ENCODE data around the gene ENKD1. TPM values are rescaled to one million over a fixed set of nuclear protein-coding genes. Genes with fewer than 3 reads are reported as not detected.

Gene ENKD1
- total and polyA plus RNA-seq, 10 of the 15 experiments (the other 5 are each of a cell fraction or from before 2014, with no cell fraction given), result 0.19 to 8.1 (median 2.8) TPM

DNA sequence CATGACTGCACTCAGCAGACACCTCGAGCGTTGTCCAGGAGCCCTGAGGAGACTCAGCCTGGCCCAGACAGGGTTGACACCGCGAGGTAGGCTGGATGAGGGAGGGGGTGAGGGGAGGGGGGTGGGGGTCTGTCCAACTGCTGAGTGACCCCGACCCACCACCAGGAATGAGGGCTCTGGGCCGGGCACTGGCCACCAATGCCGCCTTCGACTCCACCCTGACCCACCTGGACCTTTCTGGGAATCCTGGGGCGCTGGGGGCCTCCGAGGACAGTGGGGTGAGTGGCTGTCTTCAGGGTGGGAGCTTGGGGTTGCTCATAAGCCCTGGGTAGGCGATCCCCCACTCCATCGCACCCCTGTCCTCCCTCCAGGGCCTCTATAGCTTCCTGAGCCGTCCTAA is 18.9 kb downstream of the ENKD1 start (continued):
- TF ChIP-seq GABPA (IDR thresholded peaks at IDR 0.05; ENCODE audit: low read depth) (no peak), BMI1 (IDR thresholded peaks at IDR 0.05; ENCODE audit: borderline replicate concordance) (no peak), NBN (IDR thresholded peaks at IDR 0.05) (no peak), CBX5 (IDR thresholded peaks at IDR 0.05; ENCODE audit: low read depth) (no peak), CHD1 (IDR thresholded peaks at IDR 0.05; ENCODE audit: low read depth, low read length) (no peak)

DNA sequence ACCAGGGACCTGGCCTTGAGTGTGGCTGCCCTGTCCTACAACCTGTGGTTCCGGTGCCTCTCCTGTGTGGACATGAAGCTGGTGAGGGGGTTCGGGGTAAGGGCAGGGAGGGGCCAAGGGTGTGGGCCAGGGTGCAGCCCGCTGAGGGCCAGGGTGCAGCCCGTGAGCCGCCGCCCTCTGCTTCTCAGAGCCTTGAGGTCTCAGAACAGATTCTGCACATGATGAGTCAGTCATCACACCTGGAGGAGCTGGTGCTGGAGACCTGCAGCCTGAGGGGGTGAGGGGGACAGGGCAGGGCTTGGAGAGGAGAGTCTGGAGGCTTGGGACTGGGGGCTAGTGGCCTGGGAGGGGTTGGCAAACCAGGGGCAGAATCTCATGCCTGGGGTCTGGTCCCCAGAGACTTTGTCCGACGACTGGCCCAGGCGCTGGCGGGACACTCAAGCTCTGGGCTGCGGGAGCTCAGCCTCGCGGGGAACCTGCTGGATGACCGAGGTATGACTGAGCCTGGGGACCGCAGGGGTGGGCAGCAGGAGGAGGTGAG is 19.4 kb downstream of the ENKD1 start:
- Histone ChIP-seq H3K4me2 (ENCODE audit: control insufficient read depth, insufficient read depth) (no peak overlapping the region), H2AFZ (ENCODE audit: control insufficient read depth, low read depth, low read length) (no peak overlapping the region)
- POLR2A ChIA-PET, result no interaction called here

More for the DNA sequence above, 19.4 kb downstream of the ENKD1 start:
- no peak overlapping the region for H3K9ac ChIP-seq (ENCODE audit: control insufficient read depth, insufficient read depth, low read length)
- H3K79me2 ChIP-seq (ENCODE audit: control insufficient read depth, insufficient read depth, low read length), result peaks cover 11% of the 10 kb centered on the region
- H3K36me3 ChIP-seq (ENCODE audit: control insufficient read depth in 2 of 2, insufficient read depth in 2 of 2, low read length in 1 of 2), result peaks cover 0 to 3% of the 10 kb centered on the region in 2 experiments; a peak in 3 of 4 replicates
- no peaks in the 10 kb centered on the region for H3K27me3 ChIP-seq (replicated peaks in 1 of 2; ENCODE audit: control insufficient read depth in 2 of 2, insufficient read depth in 2 of 2, low read length in 1 of 2)
- no peak overlapping the region for H3K27ac ChIP-seq (ENCODE audit: control insufficient read depth, insufficient read depth)
- FAIRE-seq (no peak), DNase-seq (ENCODE audit: low read depth, low spot score) (no peak), ATAC-seq (no peak)
- no peaks in the 10 kb centered on the region for H3K9me3 ChIP-seq (replicated peaks; ENCODE audit: control insufficient read depth, insufficient read depth, low read length)
- ChIA-PET RAD21 (ENCODE audit: unreplicated experiment) (interaction anchor here (0.9 kb wide), 1 partner anchor 23 kb away, joined by 3 read pairs; no protein-coding TSS in a partner anchor), CTCF (interaction anchor here (1.5 to 9.0 kb wide), 4 partner anchors 13 to 127 kb away, joined by 4 to 138 read pairs (median 60); partner anchors contain the start of gene ACD), SMC1A (ENCODE audit: uncharacterized antibody, unreplicated experiment) (interaction anchor here (7.6 kb wide), 1 partner anchor 126 kb away, joined by 41 read pairs; no protein-coding TSS in a partner anchor)
- intact Hi-C loops (cut with micrococcal nuclease; ENCODE audit: unreplicated experiment), result no loop called here
- no TSS peak for BruUV-seq (replicated peaks)
- in situ Hi-C loops (cut with MboI), result no loop called here
- peaks cover 11% of the 10 kb centered on the region; the same call in 1 of the 2 replicates for H3K4me1 ChIP-seq (ENCODE audit: control insufficient read depth, insufficient read depth, low read length)
- TF ChIP-seq RUNX3 (IDR thresholded peaks at IDR 0.05; ENCODE audit: low read length) (no peak), ZNF207 (IDR thresholded peaks at IDR 0.05; ENCODE audit: borderline replicate concordance) (no peak), DPF2 (IDR thresholded peaks at IDR 0.05) (no peak), RELA (IDR thresholded peaks at IDR 0.05; ENCODE audit: borderline replicate concordance, partially characterized antibody) (no peak), POU2F2 (IDR thresholded peaks at IDR 0.05; ENCODE audit: borderline replicate concordance, low read depth, low read length) (no peak), CBX5 (IDR thresholded peaks at IDR 0.05; ENCODE audit: low read depth) (no peak), CREM (IDR thresholded peaks at IDR 0.05; ENCODE audit: low read depth) (no peak), JUND (IDR thresholded peaks at IDR 0.05; ENCODE audit: low read depth, low read length) (no peak), ATF7 (IDR thresholded peaks at IDR 0.05; ENCODE audit: low read depth) (no peak), CEBPB (IDR thresholded peaks at IDR 0.05; ENCODE audit: borderline replicate concordance in 1 of 2, low read depth in 2 of 2, low read length in 2 of 2) (no peak), SMAD5 (IDR thresholded peaks at IDR 0.05; ENCODE audit: low read depth) (no peak)
- TF ChIP-seq, protein P1, sequence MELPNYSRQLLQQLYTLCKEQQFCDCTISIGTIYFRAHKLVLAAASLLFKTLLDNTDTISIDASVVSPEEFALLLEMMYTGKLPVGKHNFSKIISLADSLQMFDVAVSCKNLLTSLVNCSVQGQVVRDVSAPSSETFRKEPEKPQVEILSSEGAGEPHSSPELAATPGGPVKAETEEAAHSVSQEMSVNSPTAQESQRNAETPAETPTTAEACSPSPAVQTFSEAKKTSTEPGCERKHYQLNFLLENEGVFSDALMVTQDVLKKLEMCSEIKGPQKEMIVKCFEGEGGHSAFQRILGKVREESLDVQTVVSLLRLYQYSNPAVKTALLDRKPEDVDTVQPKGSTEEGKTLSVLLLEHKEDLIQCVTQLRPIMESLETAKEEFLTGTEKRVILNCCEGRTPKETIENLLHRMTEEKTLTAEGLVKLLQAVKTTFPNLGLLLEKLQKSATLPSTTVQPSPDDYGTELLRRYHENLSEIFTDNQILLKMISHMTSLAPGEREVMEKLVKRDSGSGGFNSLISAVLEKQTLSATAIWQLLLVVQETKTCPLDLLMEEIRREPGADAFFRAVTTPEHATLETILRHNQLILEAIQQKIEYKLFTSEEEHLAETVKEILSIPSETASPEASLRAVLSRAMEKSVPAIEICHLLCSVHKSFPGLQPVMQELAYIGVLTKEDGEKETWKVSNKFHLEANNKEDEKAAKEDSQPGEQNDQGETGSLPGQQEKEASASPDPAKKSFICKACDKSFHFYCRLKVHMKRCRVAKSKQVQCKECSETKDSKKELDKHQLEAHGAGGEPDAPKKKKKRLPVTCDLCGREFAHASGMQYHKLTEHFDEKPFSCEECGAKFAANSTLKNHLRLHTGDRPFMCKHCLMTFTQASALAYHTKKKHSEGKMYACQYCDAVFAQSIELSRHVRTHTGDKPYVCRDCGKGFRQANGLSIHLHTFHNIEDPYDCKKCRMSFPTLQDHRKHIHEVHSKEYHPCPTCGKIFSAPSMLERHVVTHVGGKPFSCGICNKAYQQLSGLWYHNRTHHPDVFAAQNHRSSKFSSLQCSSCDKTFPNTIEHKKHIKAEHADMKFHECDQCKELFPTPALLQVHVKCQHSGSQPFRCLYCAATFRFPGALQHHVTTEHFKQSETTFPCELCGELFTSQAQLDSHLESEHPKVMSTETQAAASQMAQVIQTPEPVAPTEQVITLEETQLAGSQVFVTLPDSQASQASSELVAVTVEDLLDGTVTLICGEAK (IDR thresholded peaks at IDR 0.05; ENCODE audit: borderline replicate concordance), result no peak
- H4K20me1 ChIP-seq (ENCODE audit: control insufficient read depth, insufficient read depth), result no peaks in the 10 kb centered on the region
- no peak overlapping the region for H3K4me3 ChIP-seq
- 83% methylated on average over 15 of the region's 15 CpGs for WGBS (ENCODE audit: insufficient coverage, insufficient replicate concordance, low lambda C conversion rate, missing lambda C conversion rate)

Measured in GM12878 (cell line).